ENCODE data around the gene NAA60. TPM values are rescaled to one million over a fixed set of nuclear protein-coding genes. Genes with fewer than 3 reads are reported as not detected.

Gene NAA60
- total RNA-seq, 2 experiments from 2014 or later: 24.6 TPM

DNA sequence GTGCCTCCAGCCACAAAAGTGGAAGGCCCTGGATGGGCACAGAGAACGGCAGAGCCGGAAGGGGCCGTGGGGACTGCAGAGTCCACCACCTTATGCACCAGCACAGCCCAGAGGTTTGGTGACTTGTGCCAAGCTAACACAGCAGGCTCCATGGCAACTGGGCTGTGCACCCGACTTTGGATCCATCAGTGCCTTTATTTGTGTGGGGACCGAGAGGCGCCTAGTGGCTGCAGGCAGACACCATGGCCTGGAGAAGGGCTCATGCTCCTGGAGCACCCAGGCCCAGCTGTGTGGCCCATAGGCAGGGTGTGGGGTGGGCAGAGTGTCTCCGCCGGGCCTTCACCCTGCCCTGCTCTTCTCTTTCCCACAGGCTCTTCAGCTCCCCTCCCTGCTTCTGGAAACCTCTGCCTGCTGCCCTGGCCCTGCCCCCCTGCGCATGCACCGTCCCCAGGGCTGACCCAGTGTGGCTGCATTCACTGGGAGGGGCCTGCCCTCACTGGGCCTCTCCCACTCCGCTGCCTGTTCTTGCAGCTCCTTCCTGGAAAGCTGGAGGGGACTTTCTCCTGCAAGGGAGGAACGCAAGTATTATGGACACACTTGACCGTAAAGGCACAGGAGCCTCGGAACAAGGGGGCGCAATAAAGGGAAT is 41.7 kb downstream of the NAA60 start:
- DNase-seq: no peak
- CTCF ChIA-PET: no interaction called here
- peaks cover 17% of the 10 kb centered on the region for H3K36me3 Mint-ChIP-seq (ENCODE audit: low read depth)
- no peak for ATAC-seq
- H3K4me3 Mint-ChIP-seq: no peak overlapping the region
- no peaks in the 10 kb centered on the region for H3K9me3 Mint-ChIP-seq
- intact Hi-C loops (cut with micrococcal nuclease): no loop called here
- no peak overlapping the region for H3K27ac Mint-ChIP-seq
- H3K4me1 Mint-ChIP-seq (ENCODE audit: low read depth): peaks cover 2% of the 10 kb centered on the region
- TF ChIP-seq, protein P1, sequence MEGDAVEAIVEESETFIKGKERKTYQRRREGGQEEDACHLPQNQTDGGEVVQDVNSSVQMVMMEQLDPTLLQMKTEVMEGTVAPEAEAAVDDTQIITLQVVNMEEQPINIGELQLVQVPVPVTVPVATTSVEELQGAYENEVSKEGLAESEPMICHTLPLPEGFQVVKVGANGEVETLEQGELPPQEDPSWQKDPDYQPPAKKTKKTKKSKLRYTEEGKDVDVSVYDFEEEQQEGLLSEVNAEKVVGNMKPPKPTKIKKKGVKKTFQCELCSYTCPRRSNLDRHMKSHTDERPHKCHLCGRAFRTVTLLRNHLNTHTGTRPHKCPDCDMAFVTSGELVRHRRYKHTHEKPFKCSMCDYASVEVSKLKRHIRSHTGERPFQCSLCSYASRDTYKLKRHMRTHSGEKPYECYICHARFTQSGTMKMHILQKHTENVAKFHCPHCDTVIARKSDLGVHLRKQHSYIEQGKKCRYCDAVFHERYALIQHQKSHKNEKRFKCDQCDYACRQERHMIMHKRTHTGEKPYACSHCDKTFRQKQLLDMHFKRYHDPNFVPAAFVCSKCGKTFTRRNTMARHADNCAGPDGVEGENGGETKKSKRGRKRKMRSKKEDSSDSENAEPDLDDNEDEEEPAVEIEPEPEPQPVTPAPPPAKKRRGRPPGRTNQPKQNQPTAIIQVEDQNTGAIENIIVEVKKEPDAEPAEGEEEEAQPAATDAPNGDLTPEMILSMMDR (IDR thresholded peaks at IDR 0.05): no peak
- POLR2A ChIA-PET: interaction anchor here (0.9 kb wide), 1 partner anchor 15 kb away, joined by 3 read pairs; no protein-coding TSS in a partner anchor
- no peaks in the 10 kb centered on the region for H3K27me3 Mint-ChIP-seq

DNA sequence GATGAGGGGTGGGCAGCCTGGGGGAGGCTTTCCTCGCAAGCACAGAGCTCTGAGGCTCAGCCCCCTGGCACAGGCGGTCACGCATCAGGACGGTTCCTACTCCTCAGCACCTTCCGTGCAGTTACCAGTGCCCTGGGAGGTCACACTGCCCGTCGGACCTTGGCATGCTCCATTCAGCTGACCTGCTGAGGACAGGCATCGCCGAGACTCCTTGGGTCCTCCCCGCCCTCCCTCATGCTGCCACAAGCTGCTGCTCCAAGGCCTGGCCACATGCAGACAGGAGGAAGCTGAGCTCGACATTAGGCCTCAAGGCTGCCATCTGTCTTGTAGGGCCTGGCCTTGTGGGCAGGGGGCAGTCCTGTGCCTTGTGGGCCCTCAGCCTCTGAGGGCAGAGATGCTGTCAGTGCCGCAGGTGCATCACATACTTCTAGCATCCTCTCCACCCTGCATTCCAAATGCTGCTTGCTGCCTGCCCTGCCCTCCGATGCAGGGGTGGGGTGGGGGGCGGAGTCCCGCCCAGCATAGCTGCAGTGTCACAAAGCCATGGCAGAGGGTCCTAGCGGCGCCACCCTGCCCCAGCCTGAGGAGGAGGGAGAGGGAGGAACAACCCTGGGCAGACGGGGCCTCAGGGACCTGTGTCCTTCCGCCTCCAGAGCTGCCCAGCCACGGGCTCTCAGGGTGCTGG is 42.5 kb downstream of the NAA60 start:
- H3K27ac Mint-ChIP-seq: no peak overlapping the region
- peaks cover under 1% of the 10 kb centered on the region for H3K4me1 Mint-ChIP-seq (ENCODE audit: low read depth)
- CTCF ChIA-PET: no interaction called here
- H3K27me3 Mint-ChIP-seq: no peaks in the 10 kb centered on the region
- no peak overlapping the region for H3K4me3 Mint-ChIP-seq
- H3K9me3 Mint-ChIP-seq: no peaks in the 10 kb centered on the region
- intact Hi-C loops (cut with micrococcal nuclease): no loop called here
- no peak for ATAC-seq
- TF ChIP-seq, protein P1 (IDR thresholded peaks at IDR 0.05): no peak
- H3K36me3 Mint-ChIP-seq (ENCODE audit: low read depth): peaks cover 17% of the 10 kb centered on the region
- POLR2A ChIA-PET: no interaction called here
- no peak for DNase-seq

- ChIA-PET POLR2A (no interaction called here), CTCF (no interaction called here)
- H3K36me3 Mint-ChIP-seq (ENCODE audit: low read depth): peaks cover 14% of the 10 kb centered on the region
- intact Hi-C loops (cut with micrococcal nuclease): no loop called here
- H3K4me3 Mint-ChIP-seq: no peak overlapping the region
- DNase-seq: no peak
- ATAC-seq: no peak
- H3K4me1 Mint-ChIP-seq (ENCODE audit: low read depth): no peaks in the 10 kb centered on the region
- no peaks in the 10 kb centered on the region for H3K9me3 Mint-ChIP-seq
- H3K27me3 Mint-ChIP-seq: no peaks in the 10 kb centered on the region
- no peak overlapping the region for H3K27ac Mint-ChIP-seq
- TF ChIP-seq, protein P1 (IDR thresholded peaks at IDR 0.05): no peak
These were observed 43.2 kb downstream of the NAA60 start for GRCh38 chr16:3486506-3487215.

DNA sequence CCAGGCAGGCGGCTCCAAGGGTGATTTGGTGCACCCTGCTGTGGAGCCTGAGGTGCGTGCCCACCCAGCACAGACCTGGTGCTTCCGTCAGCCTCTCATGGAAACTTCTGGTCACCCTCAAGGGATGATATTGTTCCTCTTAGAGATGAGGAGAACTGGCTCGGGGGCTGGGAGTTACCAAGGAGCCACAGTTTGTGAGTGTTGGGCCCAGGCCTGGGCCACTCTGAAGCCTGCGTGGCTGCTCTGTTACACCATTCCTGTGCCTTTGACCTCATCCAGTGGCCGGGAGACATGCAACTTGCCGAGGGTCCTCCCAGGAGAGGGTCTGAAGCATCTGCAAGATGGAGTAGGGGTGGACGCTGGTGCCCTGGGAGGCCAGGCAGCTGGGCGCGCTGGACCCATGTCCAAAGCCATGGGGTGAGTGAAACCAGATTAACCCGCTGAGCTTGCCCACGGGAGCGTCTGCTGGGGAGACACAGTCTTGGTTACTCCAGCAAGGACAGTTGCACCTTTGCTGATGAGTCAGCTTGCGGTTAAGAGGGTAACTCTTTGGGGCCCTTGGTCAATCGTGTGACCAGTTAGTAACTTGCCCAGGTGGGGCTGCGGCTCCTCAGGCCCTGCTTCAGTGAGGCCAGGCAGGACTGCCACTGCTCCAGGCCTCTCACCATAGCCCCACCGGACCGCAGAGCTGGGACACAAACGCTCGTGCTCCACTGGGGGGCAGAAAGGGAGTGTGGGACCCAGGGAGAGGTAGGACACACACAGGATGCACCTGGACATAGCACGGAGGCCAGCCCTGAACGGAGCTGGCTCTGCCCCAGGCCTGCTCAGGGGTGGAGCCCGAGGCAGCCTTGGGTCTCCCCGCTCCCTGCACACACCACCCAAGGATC is 44.3 kb downstream of the NAA60 start:
- no peaks in the 10 kb centered on the region for H3K9me3 Mint-ChIP-seq
- CTCF ChIA-PET: no interaction called here
- DNase-seq (no peak), ATAC-seq (no peak)
- H3K4me1 Mint-ChIP-seq (ENCODE audit: low read depth): no peaks in the 10 kb centered on the region
- H3K27me3 Mint-ChIP-seq: no peaks in the 10 kb centered on the region
- peaks cover 9% of the 10 kb centered on the region for H3K36me3 Mint-ChIP-seq (ENCODE audit: low read depth)
- no peak overlapping the region for H3K27ac Mint-ChIP-seq
- no peak overlapping the region for H3K4me3 Mint-ChIP-seq
- TF ChIP-seq, protein P1 (IDR thresholded peaks at IDR 0.05): no peak
- intact Hi-C loops (cut with micrococcal nuclease): no loop called here
- POLR2A ChIA-PET: interaction anchor here (1.0 kb wide), 1 partner anchor 175 kb away, joined by 5 read pairs; no protein-coding TSS in a partner anchor
